Upper lobe of left lung (tissue), 4 donors: ENCODE measurements around the gene WNT5B.

Experiments used
- CTCF ChIP-seq, 6 experiments: fragments of 450-650 bp in 4 of 6; fragments of 200-600 bp in 2 of 6; sonication (generic) in 2 of 6; IDR thresholded peaks; one replicate each; pipeline ENCODE4 v1.5.1; 2016 to 2019; ENCODE audit warnings: antibody characterized with exemption in 6 of 6
- EP300 ChIP-seq, 4 donors: sonication (generic); formaldehyde crosslinking; IDR thresholded peaks; one replicate each; pipeline ENCODE4 v1.5.1; 2017; ENCODE audit warnings: antibody characterized with exemption in 4 of 4, control low read depth in 2 of 4
- POLR2A ChIP-seq, 4 donors: fragments of 450-650 bp; IDR thresholded peaks; one replicate each; pipeline ENCODE4 v1.5.1; 2016 to 2017; ENCODE audit warnings: antibody characterized with exemption in 4 of 4, mild to moderate bottlenecking in 2 of 4
- POLR2AphosphoS5 ChIP-seq, 2 donors: sonication (generic); formaldehyde crosslinking; IDR thresholded peaks; one replicate each; pipeline ENCODE4 v1.5.1; 2017; ENCODE audit warnings: antibody characterized with exemption in 2 of 2

DNA sequence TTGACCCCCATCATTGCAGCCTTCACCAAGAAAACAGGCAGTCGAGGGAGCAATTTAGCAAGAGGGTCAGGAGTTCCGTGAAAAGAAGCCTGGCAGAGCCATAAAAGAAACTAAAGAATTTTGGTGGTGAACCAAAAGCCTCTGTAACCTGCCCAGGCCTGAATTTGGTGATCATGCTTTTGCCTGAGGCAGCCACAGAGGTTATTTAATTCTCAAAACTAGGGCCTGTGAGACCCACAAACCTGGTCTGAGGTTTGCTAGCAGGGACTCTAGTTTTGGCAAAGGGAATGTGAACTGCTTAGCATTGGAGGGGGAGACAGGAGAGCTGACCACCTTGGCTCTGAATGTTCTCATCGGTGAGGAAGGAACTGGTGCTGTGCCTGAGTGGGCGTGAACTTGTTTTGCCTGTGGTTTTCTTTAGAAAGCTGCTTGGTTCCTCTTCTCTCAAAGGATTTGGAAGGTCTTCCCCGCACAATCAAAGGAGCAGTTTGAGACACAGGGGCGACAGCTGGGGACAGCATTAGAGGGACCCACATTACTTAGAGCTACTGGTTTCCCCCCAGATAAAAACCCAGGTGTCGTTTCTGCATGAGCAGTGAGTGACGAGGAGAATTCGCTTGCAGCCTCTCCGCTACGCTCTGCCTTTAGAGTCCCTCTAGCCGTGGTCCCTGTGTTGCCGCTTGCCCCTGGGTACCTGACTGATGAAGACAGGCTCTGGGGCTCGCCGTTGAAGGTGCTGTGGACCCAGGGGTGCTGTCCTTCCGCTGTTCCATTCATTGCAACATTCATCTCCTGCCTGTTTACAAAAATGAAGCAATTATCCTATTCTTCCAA lies 12.6 kb upstream of the WNT5B start:
- TF ChIP-seq CTCF (IDR thresholded peaks at IDR 0.05), result no peak
- TF ChIP-seq POLR2A (IDR thresholded peaks at IDR 0.05), result no peak
- no peak for TF ChIP-seq EP300 (IDR thresholded peaks at IDR 0.05)
- TF ChIP-seq POLR2AphosphoS5 (IDR thresholded peaks at IDR 0.05), result no peak
